ENCODE data around the gene KLHL24. TPM values are rescaled to one million over a fixed set of nuclear protein-coding genes. Genes with fewer than 3 reads are reported as not detected.

Gene KLHL24
- total and polyA plus RNA-seq, 2 of the 13 experiments (the other 11 are each of a cell fraction or from before 2014, with no cell fraction given), result 6.9 to 15.7 TPM

- TF ChIP-seq MYPOP (CRISPR knock-in tag; IDR thresholded peaks at IDR 0.05) (0 out of 2 replicates have a peak, but pooled peaks have one; percentile 12), CBX5 (CRISPR knock-in tag; IDR thresholded peaks at IDR 0.05; ENCODE audit: borderline replicate concordance) (no peak), ZNF432 (CRISPR knock-in tag; IDR thresholded peaks at IDR 0.05; ENCODE audit: borderline replicate concordance) (no peak), TFDP1 (CRISPR knock-in tag; IDR thresholded peaks at IDR 0.05; ENCODE audit: borderline replicate concordance) (peak; percentile 55; the same call in 1 of the 2 replicates), ZBTB1 (CRISPR knock-in tag; IDR thresholded peaks at IDR 0.05; ENCODE audit: borderline replicate concordance) (no peak), ZSCAN5A (CRISPR knock-in tag; IDR thresholded peaks at IDR 0.05; ENCODE audit: borderline replicate concordance) (no peak), TIGD3 (CRISPR knock-in tag; IDR thresholded peaks at IDR 0.05; ENCODE audit: borderline replicate concordance) (no peak), TRIM22 (IDR thresholded peaks at IDR 0.05) (no peak), BRD4 (CRISPR knock-in tag; IDR thresholded peaks at IDR 0.05) (no peak), ZNF724P (CRISPR knock-in tag; IDR thresholded peaks at IDR 0.05; ENCODE audit: borderline replicate concordance) (no peak; the same call in 1 of the 2 replicates), ZBTB38 (CRISPR knock-in tag; IDR thresholded peaks at IDR 0.05) (peak; percentile 55; the same call in 1 of the 2 replicates), FOXP1 (IDR thresholded peaks at IDR 0.05) (no peak), FOXP1 (CRISPR knock-in tag; IDR thresholded peaks at IDR 0.05) (no peak), MAF1 (CRISPR knock-in tag; IDR thresholded peaks at IDR 0.05; ENCODE audit: borderline replicate concordance) (no peak), ZNF33A (CRISPR knock-in tag; IDR thresholded peaks at IDR 0.05; ENCODE audit: borderline replicate concordance) (no peak), ZNF605 (CRISPR knock-in tag; IDR thresholded peaks at IDR 0.05) (no peak), ZNF782 (CRISPR knock-in tag; IDR thresholded peaks at IDR 0.05; ENCODE audit: borderline replicate concordance) (peak; percentile 55; the same call in 1 of the 2 replicates), ASH2L (IDR thresholded peaks at IDR 0.05; ENCODE audit: insufficient read length, low read depth, low read length) (peak; percentile 65), ZFAT (CRISPR knock-in tag; conservative IDR thresholded peaks at IDR 0.05) (no peak), ZBTB14 (CRISPR knock-in tag; IDR thresholded peaks at IDR 0.05) (peak; percentile 98), SIX1 (CRISPR knock-in tag; IDR thresholded peaks at IDR 0.05; ENCODE audit: borderline replicate concordance) (no peak), KLF12 (CRISPR knock-in tag; IDR thresholded peaks at IDR 0.05; ENCODE audit: borderline replicate concordance) (peak; percentile 52; the same call in 1 of the 2 replicates)
Measured at GRCh38 chr3:183697610-183698317, 62.3 kb downstream of the KLHL24 start, which contains the start of gene YEATS2 (continued).

All from HepG2 (cell line).